HG02588 (cell line): ENCODE measurements around the gene FXYD2.
"Not testable (repeated sequence)": the region's sequence is repeated elsewhere in the genome, so short reads cannot be mapped to it uniquely, and the experiment has no call there.

ENCODE experiments used
- ATAC-seq: cut with Tn5 transposase; IDR thresholded peaks from one replicate; pipeline ENCODE4 v1.9.1; 2021; ENCODE audit warnings: mild to moderate bottlenecking, moderate library complexity; ENCODE audit not compliant: unreplicated experiment

FXYD2 gene

DNA sequence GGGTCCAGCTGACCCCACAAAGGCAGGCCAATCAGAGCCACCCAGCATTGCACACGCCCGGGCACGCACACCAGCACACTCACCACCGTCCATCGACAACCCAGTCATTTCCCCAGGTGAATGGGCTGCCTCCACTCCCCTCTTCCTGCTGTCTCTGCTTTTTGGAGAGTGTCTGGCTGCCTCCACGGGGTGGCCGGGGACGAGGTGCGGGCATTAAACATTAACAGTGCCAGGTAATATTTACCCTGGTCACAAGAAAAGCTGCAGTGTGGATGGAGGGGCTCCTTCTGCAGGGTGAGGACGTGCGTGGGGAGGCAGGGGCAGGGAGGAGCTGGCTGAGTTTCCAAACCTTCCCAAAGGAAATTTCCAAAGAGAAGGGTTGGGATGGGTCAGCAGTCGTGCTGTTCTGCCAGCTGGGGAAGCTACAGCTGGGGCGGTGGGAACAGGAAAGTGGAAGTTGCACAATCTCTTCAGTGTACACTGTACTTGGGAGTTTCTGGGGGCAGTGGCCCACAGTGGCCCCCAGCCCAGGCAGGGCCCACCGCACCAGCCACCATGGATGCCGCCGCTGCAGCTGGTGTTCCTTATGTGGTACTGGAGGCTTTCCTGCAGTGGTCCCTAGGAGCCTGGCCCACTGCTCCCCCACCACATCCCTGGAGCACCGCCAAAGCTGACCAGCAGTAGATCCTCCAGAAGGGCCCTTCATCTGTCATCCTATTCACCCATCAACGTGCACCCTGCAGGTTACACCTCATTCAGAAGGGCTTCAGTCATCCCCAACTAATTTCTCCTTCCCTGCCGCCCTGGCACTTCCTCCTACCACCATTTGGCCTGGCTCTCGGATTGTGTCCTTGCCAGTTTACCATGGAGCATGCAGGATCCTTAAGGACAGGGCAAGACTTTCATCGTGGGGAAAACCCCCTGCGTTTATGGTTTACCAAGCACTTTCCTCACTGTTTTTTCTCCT, at the start of gene FXYD2:
TSS of gene FXYD2 (minus strand) at position 174 of the 967 bp plus-strand sequence. CDS start at position 108, 66 bp downstream.
- no peak for ATAC-seq

DNA sequence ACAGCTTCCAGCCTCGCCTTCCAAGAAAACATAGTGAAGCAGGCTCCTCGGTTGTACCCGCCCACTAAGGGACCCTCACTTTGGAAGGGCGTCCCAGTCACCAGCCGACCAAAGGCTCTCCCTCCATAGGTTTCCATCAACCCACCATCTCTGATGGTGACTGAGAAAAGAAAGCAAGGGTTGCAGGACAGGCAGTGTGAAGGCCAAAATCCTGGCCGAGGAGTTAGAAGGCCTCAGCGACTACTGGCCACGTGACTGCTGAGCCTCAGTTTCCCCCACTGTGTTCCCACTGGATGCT, 49.2 kb upstream of the FXYD2 start:
- no peak for ATAC-seq

DNA sequence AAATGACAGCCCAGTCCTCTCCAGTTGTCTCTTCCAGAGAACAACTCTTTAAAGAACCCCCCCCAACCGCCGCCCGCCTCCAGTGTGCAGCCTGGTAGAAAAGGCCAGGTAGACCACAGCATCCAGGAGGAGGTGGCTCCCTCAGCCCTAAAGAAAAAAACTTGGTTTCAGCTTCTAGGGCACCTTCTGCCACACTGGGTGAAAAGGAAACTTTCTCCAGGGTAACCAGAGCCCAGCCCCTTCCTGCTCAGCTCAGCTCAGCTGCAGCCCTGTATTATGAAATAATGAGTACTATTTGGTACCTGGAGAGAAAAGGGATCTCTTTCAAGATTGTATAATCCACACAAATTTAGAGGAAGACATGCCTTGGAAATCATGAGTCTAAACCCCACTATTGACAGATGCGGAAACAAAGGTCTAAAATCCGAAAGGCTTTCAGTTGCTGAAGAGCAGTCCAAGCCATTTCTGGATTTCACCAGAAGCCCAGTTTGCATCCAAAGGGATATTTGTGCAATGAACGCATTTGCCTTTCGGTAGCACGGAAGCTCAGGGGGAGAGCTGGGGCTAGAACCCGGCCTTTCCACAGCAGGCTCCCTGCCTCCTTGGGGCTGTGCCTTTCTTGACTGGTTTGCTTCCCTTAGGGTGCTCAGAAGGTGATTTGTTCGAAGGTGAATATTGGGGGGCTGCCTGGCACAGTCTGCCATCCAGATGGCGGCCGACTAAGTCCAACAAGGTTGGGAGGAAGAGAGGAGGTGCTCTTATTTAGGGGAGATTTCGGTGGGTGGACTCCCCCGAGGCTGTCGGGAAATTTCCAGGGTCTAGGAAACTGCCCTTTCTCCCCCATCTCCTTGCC, 48.7 kb upstream of the FXYD2 start:
- no peak for ATAC-seq

DNA sequence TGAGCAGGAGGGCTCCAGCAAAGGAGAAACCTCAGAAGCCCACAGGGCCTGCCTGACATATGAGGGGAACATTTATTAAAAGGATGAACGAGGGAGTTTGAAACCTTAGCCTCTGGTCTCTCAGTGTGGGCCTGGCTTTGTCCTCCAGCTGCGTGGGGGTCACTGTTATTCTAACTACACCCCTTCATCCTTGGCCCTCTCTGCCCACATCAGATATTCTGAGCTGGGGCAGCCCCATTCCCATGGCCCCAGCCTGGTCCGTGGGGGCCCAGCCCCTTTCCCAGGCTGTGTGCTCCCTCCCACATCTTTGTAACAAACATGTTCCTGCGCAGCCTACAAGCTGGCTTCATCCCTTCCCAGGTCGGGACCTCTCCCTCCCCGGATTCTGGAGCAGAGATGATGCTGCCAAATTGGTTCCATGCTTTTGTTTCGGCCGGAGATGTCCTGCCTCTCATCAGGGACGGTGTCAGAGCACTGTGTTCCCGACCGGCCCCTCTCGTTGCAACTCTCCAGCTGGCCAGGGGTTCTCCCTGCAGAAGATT, 47.9 kb upstream of the FXYD2 start:
- ATAC-seq: no peak

DNA sequence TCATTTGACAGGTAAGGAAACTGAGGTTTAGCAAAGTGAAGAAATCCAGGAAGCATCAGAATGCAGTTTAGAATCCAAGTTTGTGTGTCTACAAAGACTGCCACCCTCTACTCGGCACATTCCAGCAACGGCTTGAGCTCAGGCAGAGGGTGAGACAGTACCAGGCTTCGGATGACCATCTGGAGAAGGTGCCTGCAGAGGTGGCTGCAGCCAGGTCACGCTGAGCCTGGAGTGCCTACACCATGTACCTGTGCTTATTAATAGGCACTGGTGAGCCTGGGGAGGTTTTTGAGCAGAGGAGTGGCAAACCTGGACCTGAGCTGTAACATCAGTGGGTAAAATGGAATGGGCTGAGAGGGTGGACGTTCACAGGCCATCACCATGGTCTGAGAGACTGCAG, 47.2 kb upstream of the FXYD2 start:
- ATAC-seq: no peak

DNA sequence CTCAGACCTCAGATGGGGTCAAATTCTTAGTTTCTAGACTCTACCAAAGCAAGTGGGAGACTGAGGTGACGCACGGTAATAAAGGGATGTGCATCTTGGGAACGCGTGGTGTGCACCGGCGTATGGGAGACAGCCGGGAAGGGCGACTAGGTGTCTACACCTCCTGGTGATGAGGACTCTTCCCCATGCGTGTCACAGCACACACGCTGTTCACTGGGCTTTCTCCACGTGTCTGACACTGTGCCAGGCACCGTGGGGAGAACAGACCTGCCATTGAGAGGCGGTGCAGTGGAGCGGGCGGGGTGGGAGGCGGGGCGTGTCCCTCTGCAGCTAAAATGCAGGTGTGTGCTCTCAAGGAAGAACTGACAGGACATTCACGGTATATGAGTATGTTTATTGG, 46.6 kb upstream of the FXYD2 start:
- ATAC-seq: no peak

DNA sequence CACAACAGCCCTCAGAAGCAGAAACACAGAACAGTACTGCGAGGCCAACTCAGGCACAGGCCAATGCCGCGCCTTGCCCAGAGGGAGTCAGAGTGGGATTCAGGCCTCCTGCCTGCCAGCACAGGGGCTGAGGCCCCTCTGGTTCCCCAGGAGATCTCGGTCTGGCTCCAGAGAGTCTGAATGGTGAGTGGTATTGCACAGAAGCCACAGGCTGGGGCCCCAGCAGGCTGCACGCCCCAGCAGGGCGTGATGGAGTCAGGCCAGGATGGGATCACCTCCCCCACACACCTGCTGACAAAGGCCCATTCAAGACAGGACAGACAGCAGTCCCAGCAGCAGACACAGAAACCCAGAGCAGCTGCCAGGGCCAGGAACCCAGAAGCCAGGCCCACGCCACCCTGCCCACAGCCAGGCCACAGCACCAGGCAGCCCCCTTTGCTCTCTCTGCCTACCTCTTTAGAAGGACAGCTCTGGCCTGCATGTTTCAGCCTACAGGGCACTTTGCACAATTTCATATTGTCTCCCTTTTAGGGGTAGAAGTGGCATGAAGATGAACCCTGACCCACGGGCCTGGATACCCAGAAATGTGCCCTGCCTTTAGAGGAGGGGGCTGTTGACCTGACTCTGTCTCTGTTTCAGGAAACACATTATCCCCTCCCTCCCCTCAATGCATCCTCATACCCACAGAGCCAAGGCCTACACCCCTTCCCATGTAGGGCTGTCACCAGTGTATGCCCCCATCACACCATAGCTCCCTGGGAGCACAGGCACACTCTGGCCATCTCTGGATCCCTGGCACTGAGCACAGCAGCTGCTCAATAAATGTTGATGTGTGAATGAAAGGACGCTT, 45.8 kb upstream of the FXYD2 start:
- ATAC-seq: no peak

DNA sequence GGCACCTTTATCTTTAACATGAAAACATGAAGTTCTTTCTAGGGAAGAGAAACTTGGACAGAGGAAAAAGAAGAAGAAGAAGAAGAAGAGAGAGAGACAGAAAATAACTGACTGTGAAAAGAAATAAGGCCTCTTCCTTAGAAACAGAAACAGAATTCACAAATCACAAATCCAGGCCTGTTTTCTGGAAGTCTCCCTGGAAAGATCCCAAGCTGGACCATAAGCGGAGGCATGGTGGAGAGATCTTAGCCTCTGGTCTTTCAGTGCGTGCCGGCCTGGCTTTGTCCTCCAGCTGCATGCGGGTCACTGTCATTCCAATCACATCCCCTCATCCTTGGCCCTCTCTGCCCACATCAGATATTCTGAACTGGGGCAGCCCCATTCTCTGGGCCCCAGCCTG, 45.1 kb upstream of the FXYD2 start:
- no peak for ATAC-seq

DNA sequence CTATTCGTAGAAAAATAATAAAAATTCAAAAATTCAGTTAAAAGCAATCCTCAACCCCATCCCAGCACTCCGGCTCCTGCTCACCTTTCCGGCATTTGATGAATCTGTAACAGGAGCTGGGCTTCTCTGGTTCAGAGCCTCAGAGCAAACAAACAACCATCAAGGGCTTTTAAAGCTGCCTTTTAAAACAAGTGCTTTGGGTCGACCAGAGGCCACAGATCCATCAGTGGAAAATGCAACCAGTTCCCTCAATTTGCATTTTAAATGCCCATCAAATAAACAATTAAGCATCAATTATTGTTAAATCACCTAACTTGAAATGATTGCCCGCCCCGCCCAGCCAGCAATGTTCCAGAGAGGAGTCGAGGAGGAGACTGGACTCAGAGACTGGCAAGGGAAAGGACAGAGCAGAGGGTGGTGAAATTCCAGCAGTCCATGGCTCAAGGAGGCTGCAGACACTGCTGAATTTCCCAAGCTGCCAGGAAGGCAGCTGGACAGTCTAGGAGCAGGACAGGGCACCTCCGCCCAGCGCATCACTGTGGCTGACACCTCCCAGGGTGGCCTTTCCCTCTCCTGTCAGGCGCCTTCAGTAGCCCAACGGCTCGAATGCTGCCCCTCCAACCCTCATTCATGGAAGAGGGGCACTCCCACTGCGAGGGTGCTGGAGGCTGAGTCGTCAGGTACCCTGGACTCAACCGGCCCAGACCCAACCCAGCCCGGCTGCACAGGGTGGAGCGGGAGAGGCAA, 44.4 kb upstream of the FXYD2 start:
- ATAC-seq: no peak

DNA sequence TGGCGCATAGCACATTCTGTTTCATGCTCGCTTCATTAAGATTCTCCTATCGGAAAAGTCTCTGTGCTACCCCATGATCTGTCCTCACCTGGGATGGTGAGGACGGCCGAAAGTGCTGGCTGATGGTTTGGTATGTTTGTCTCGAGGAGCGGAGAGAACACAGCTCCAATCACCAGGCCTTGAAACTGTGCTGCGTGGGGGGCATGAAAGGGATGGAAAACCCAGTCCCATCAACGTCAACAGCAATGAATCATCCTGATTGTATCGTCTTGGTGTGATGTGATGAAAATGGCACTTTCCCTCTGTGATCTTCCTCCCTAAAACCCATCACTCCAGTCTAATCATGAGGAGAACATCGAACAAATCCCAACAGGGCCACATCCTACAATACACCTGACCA, 43.5 kb upstream of the FXYD2 start:
- ATAC-seq: no peak

DNA sequence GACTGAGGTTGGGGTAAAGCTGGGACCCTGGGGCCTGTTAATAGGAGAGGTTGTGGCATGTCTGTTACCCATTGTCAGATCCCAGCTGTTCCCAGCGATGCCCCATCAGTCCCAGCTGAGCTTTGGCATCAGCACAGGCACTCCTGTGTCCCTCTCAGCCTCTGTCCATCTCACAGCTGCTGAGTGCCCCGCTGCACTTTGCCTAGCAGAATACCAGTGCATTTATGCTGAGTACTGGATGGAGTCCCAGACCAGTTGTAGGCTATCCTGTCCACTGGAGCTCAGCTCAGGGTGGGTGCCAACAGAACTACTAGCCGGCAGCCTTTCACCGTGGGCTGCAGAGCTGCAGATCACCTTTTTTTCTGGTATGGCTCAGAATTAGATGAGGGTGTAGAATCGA, 42.0 kb upstream of the FXYD2 start:
- ATAC-seq: no peak

DNA sequence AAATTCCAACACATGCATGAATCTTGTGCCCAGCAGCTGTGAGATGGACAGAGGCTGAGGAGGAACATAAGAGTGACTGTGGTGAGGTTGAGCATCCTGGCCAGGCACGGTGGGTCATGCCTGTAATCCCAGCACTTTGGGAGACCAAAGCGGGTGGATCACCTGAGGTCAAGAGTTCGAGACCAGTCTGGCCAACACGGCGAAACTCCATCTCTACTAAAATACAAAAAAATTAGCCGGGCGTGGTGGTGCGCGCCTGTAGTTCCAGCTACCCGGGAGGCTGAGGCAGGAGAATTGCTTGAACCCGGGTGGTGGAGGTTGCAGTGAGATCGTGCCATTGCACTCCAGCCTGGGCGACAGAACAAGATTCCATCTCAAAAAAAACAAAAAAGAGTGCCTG, 41.0 kb upstream of the FXYD2 start:
- ATAC-seq: not testable (repeated sequence)

DNA sequence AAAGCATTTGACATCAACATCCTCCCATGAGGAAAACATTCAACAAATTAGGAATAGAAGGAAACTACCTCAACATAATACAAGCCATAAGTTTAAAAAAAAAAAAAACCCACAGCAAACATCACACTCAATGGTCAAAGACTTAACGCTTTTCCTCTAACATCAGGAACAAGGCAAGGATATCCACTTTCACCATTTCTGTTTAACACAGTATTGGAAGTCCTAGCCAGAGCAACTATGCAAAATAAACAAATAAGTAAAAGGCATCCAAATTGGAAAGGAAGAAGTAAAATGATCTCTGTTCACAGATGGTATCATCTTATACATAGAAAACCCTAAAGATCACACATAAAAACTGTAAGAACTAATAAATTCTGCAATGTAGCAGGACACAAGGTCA, 38.8 kb upstream of the FXYD2 start:
- no peak for ATAC-seq

DNA sequence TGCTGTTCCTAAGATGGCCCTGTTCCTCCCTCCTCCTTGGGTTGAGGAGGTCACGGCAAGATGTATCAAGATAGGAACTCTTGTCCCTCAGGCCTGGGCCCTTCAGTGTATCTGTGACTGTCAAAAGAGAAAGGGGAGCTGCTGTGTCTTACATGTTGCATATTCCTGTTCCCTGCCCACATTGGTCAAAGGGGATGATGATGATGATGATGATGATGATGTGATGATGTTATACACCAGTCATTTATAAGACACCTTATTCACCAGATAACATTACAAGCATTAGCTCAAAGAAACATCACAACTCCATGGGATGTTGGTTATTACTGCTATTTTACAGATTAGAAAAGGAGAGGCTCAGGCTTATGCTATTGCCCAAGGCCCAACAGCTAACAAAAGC, 38.2 kb upstream of the FXYD2 start:
- ATAC-seq: no peak

DNA sequence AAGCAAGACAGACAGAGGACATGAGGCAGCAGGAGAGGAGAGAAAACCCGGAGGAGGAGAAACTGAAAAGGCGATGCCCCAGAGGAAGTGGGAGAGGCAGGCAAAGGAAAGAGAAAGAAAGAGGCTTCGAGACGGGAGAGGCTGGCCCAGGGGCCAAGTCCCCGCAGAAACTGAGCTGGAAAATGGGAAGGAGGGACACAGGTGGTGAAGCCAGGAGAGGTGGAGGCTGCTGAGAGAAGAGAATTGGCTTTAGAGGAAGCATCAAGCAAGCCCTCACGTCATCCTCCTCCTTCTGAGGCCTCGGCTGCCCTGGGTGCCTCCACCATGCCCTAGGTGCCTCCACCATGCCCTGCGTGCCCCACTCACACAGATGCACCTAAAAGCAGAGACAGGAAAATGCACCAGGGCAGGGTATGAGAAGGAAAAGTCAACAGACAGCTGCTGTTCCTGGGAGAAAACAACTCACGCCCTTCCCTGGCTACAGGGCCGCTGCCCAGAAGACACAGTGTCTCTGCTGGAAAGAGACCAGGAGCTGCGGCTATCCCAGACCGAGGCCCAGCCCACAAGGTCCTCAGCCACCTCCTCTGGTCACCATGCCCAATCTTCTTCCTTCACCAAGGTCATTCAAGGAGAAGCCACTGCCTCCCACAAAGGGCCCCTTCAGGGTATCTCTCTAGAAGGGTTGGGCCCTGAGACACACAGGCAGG, 37.6 kb upstream of the FXYD2 start:
- ATAC-seq: no peak

DNA sequence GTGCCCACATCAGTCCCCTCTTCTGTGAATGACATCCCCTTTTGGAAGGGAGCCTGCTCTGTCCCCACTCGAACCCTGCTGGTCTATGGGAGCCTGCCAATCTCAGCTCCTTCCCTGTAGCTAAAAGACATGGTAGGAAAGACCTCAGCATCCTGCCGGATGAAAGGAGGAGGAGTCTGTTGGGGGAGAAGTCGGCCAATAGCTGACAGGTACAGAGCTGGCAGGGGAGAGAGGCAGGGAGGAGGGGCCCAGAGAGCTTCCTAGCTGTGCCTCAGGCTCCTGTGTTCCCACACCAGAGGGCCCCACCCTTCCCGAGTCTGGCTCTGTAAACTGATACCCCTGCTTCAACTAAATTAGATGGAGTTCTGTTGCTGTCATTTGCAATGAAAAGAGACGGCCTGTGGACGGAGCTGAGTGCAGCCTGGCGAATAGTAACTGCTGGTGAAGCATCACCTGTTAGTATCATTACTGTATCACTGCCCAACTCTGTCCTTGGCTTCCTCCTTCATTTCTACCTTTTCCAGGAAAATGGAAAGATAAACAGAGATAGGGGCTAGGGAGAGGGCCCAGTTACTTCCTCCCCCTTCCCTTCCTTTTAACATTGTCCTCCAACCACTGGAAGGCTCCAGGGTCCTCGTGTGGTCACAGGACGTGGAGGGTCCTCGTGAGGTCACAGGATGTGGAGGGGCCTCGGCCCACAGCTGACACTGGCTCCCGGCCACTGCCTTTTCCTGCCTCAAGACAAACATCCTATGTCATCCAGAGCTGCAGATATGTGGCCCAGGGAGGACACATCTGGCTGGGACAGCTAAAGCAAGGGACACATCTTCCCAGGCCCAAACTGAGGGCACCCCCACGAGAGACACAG, 36.8 kb upstream of the FXYD2 start:
- ATAC-seq: no peak

DNA sequence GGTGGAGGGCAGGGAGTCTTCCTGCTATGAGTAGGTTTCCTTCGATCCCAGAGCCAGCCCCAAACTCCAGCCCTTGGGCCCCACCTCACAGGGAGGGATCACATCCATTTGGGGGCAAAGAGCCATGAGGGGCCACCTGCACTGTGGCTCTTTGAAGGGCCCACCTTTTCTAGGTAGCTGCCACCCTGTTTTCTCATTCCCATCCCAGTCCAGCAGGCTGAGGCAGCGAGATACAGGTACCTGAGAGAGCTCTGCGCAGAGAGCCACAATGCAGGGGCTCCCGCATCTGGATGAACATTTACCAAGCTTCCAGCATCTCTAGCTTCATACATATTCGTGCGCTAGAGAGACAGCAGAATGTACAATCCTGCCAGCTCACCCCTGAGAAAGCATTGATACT, 35.6 kb upstream of the FXYD2 start:
- no peak for ATAC-seq

DNA sequence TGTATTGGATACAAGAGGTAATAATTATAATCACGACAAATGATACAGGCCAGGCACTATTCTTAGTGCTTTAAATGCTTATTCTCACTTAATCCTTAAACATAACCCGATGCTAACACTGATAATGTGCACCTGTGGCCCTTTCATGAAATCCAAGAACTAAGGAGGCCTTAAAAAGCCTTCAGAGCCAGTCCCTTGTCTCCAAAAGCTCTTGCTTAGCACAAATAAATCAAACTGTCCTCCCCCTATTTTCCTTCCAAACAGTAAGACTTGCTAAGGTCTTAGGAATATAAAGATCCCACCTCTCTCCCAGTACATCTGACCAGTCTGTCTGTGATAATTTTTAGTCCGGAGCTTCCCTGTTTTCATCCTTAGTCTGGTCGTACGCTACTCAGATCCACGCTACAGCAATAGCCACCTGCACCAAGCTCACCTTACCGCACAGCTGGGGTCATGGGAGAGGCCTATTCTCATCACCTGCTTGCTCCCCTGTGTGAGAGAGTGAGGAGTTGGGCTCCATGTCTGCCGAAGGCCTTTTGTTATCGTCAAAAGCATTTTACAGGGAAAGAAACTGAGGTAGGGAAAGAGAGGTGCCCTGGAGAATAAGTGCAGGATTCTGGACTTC, 35.1 kb upstream of the FXYD2 start:
- ATAC-seq: no peak
